ENCODE data around the gene CHMP1B.
"Not testable (repeated sequence)": the region's sequence is repeated elsewhere in the genome, so short reads cannot be mapped to it uniquely, and the experiment has no call there.

CHMP1B gene

GRCh38 chr18:11849841-11850634 lies 1.2 kb upstream of the CHMP1B start:
- Mint-ChIP-seq H3K27ac (peak overlapping the region; percentile 99), H3K36me3 (peaks cover 4 to 10% of the 10 kb centered on the region in 2 donors), H3K9me3 (no peaks in the 10 kb centered on the region), H3K4me1 (peaks cover 8 to 17% of the 10 kb centered on the region in 2 donors), H3K27me3 (no peaks in the 10 kb centered on the region), H3K4me3 (peak overlapping the region; percentile 96 to 100)
- DNase-seq (peak; percentile 23), ATAC-seq (replicated peaks) (peak; percentile 2 to 10)

GRCh38 chr18:11850821-11851145 lies 430 bp upstream of the CHMP1B start:
- DNase-seq (no peak), ATAC-seq (replicated peaks) (peak; percentile 53 to 58)
- no peaks in the 10 kb centered on the region for H3K27me3 Mint-ChIP-seq
- peaks cover 4 to 14% of the 10 kb centered on the region in 2 donors for H3K36me3 Mint-ChIP-seq
- peak overlapping the region; percentile 99 for H3K27ac Mint-ChIP-seq
- peaks cover 8 to 17% of the 10 kb centered on the region in 2 donors for H3K4me1 Mint-ChIP-seq
- H3K4me3 Mint-ChIP-seq, result peak overlapping the region; percentile 96 to 100
- no peaks in the 10 kb centered on the region for H3K9me3 Mint-ChIP-seq

GRCh38 chr18:11851806-11852337 lies 659 bp downstream of the CHMP1B start:
- Mint-ChIP-seq H3K27ac (peak overlapping the region; percentile 99), H3K27me3 (no peaks in the 10 kb centered on the region), H3K4me1 (peaks cover 8 to 17% of the 10 kb centered on the region in 2 donors), H3K36me3 (peaks cover 4 to 14% of the 10 kb centered on the region in 2 donors), H3K9me3 (no peaks in the 10 kb centered on the region), H3K4me3 (peak overlapping the region; percentile 96 to 100)
- ATAC-seq (replicated peaks) (peak; percentile 28 to 32), DNase-seq (peak; percentile 15)

DNA sequence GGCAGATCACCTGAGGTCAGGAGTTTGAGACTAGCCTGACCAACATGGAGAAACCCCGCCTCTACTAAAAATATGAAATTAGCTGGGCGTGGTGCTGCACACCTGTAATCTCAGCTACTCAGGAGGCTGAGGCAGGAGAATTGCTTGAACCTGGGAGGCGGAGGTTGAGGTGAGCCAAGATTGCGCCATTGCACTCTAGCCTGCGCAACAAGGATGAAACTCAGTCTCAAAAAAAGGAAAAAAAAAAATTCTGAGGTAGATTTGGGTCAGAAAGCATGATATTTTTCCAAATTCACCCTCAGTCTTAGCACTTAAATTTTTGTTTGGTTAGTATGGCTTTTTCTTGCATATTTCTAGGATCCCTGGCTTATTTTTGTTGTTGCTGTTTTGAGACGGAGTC lies 3.3 kb downstream of the CHMP1B start:
- not testable (repeated sequence) for DNase-seq; H3K27ac Mint-ChIP-seq; H3K9me3 Mint-ChIP-seq; H3K27me3 Mint-ChIP-seq; H3K4me3 Mint-ChIP-seq; ATAC-seq (replicated peaks)
- peaks cover 5 to 14% of the 10 kb centered on the region in 2 donors for H3K36me3 Mint-ChIP-seq
- H3K4me1 Mint-ChIP-seq, result peaks cover 11 to 16% of the 10 kb centered on the region in 2 donors

DNA sequence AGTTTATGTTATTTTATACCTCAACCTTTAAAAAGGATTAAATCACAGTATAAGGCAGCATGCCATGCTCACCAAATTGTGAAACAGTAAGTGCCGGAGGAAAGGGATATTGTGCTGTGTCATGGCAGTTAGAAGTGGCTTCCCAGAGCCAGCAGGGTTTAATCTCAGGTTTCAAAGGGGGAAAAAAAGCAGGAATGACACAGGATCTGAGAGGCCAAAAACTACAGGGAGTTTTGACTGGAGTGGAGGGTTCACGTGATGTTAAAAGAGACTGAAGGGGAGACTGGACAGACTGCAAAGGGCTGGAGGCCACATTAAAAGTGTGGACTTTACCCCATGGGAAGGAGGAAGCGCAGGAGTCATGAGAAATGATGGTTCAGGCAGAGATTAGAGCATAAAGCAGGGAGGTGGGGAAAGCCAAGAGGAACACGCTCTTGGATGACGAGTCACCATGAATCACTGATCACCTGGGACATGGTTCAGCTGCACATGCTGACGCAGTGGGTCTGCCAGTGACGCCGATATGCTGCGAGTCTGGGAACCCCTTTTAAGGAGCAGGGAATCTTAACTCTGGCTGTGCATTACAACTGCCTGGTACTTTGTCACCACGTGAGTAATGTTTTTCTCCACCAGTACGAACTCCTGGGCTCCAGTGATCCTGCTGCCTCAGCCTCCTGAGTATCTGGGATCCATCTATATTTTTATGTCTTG lies 6.1 kb downstream of the CHMP1B start:
- Mint-ChIP-seq H3K27ac (no peak overlapping the region), H3K9me3 (no peaks in the 10 kb centered on the region), H3K4me3 (no peak overlapping the region), H3K27me3 (no peaks in the 10 kb centered on the region), H3K4me1 (peaks cover 7 to 8% of the 10 kb centered on the region in 2 donors), H3K36me3 (peaks cover 1 to 9% of the 10 kb centered on the region in 2 donors)
- no peak for ATAC-seq (replicated peaks)
- DNase-seq, result no peak

- ATAC-seq (replicated peaks), result no peak
- Mint-ChIP-seq H3K4me3 (no peak overlapping the region), H3K4me1 (peaks cover 5 to 6% of the 10 kb centered on the region in 2 donors), H3K27me3 (no peaks in the 10 kb centered on the region), H3K27ac (peak overlapping the region; percentile 57), H3K36me3 (peaks cover 1 to 9% of the 10 kb centered on the region in 2 donors), H3K9me3 (no peaks in the 10 kb centered on the region)
- DNase-seq, result no peak
Observed at GRCh38 chr18:11859282-11859830, 8.1 kb downstream of the CHMP1B start.

- Mint-ChIP-seq H3K27ac (no peak overlapping the region), H3K4me3 (no peak overlapping the region), H3K4me1 (peaks cover 5 to 6% of the 10 kb centered on the region in 2 donors), H3K27me3 (peaks cover 0 to 4% of the 10 kb centered on the region in 2 donors), H3K36me3 (peaks cover 1 to 5% of the 10 kb centered on the region in 2 donors), H3K9me3 (no peaks in the 10 kb centered on the region)
- DNase-seq, result no peak
- ATAC-seq (replicated peaks), result peak; percentile 62 to 63
Observed at GRCh38 chr18:11859903-11860407, 8.7 kb downstream of the CHMP1B start.

DNA sequence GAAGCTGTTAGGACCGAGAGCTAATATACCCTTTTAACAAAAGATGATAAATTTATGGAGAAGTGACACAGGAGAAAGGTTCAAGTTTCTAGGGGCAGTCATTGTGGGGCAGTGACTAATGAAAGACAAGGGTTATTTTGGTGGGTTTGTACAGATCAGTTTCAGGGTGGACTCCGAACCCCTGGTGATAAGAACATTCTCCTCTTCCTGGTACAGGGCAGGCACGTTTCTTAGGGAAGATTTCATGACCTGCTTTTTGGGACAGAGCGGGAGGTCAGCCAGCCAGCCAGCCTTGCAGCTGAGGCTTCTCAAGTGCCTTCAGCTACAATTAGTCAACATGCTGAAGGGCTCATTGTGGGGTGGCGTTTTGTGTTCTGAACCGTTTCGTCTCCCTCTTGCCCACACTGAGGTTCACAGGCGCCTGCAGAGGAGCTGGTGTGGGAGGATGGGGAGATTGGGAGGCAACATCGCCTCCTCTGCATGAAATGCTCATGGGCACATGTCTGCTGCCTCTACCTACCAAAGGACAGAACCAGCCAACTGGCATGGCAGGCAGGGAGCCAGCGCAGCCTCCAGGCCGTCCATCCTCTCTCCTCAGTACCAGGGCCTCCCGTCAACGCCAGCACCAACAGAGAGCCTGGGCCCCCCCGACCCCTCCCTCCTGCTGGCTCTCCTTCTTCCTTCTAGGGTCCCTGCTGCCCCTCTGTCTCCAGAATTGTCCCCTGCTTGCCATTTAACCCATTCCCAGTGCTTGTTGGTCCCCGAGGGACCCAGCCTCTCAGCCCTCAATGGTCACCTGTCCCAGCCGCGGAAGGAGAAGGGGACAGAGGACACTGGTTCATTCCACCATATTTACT lies 9.6 kb downstream of the CHMP1B start:
- DNase-seq (no peak), ATAC-seq (replicated peaks) (no peak)
- H3K36me3 Mint-ChIP-seq, result peaks cover 0 to 1% of the 10 kb centered on the region in 2 donors
- H3K9me3 Mint-ChIP-seq, result no peaks in the 10 kb centered on the region
- no peak overlapping the region for H3K27ac Mint-ChIP-seq
- peaks cover 0 to 10% of the 10 kb centered on the region in 2 donors for H3K27me3 Mint-ChIP-seq
- H3K4me3 Mint-ChIP-seq, result no peak overlapping the region
- peaks cover 5 to 6% of the 10 kb centered on the region in 2 donors for H3K4me1 Mint-ChIP-seq

- H3K4me1 Mint-ChIP-seq, result peaks cover 5 to 6% of the 10 kb centered on the region in 2 donors
- ATAC-seq (replicated peaks), result no peak
Observed at GRCh38 chr18:11861583-11862288, 10.5 kb downstream of the CHMP1B start.

GRCh38 chr18:11862468-11863137 lies 11.4 kb downstream of the CHMP1B start:
- H3K27ac Mint-ChIP-seq, result no peak overlapping the region

More at GRCh38 chr18:11861583-11862288, 10.5 kb downstream of the CHMP1B start:
- H3K36me3 Mint-ChIP-seq, result peaks cover 0 to 1% of the 10 kb centered on the region in 2 donors
- no peak overlapping the region for H3K27ac Mint-ChIP-seq
- H3K9me3 Mint-ChIP-seq, result no peaks in the 10 kb centered on the region
- no peak overlapping the region for H3K4me3 Mint-ChIP-seq
- no peak for DNase-seq
- peaks cover 0 to 10% of the 10 kb centered on the region in 2 donors for H3K27me3 Mint-ChIP-seq

DNA sequence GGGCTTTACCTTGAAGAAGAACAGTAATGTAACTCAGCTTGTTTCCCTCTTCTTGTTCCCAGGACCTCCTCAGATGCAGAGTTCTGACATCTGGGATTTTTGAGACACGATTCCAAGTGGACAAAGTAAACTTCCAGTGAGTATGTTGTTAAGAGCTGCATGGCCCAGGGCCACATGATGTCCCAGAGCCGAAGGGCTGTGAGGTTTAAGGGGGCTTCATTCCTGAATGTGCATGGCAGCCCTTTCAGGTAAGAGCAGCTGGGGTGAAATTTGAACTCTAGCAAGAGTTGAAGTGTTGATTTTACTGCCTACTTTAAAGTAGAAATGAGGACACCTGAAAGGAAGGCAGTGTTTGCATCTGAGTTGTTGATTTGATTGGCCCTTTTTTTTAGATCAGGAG lies 13.3 kb downstream of the CHMP1B start:
- Mint-ChIP-seq H3K27ac (no peak overlapping the region), H3K4me1 (peaks cover 5 to 15% of the 10 kb centered on the region in 2 donors), H3K9me3 (no peaks in the 10 kb centered on the region), H3K36me3 (peaks cover 0 to under 1% of the 10 kb centered on the region in 2 donors), H3K4me3 (no peak overlapping the region), H3K27me3 (peaks cover 0 to 10% of the 10 kb centered on the region in 2 donors)
- no peak for DNase-seq
- ATAC-seq (replicated peaks), result no peak

More at GRCh38 chr18:11862468-11863137, 11.4 kb downstream of the CHMP1B start:
- Mint-ChIP-seq H3K27me3 (peaks cover 0 to 10% of the 10 kb centered on the region in 2 donors), H3K4me3 (no peak overlapping the region), H3K9me3 (no peaks in the 10 kb centered on the region), H3K36me3 (peaks cover 0 to 1% of the 10 kb centered on the region in 2 donors), H3K4me1 (peaks cover 5% of the 10 kb centered on the region in 2 donors)
- DNase-seq (no peak), ATAC-seq (replicated peaks) (no peak)

GRCh38 chr18:11865071-11865470 lies 13.9 kb downstream of the CHMP1B start:
- peaks cover 4 to 12% of the 10 kb centered on the region in 2 donors for H3K4me1 Mint-ChIP-seq
- no peak for DNase-seq
- ATAC-seq (replicated peaks), result no peak
- H3K27me3 Mint-ChIP-seq, result peaks cover 0 to 10% of the 10 kb centered on the region in 2 donors
- no peak overlapping the region for H3K4me3 Mint-ChIP-seq
- H3K9me3 Mint-ChIP-seq, result no peaks in the 10 kb centered on the region
- H3K27ac Mint-ChIP-seq, result no peak overlapping the region
- no peaks in the 10 kb centered on the region for H3K36me3 Mint-ChIP-seq
